Lower lobe of right lung (tissue), 2 donors: ENCODE results near the gene HAGHL. TPM values are rescaled to one million over a fixed set of nuclear protein-coding genes. Genes with fewer than 3 reads are reported as not detected.
"Not testable (repeated sequence)": the region's sequence is repeated elsewhere in the genome, so short reads cannot be mapped to it uniquely, and the experiment has no call there.

Source experiments
- ATAC-seq, 2 donors: fragments of 200-7000 bp; cut with Tn5 transposase; one replicate each; pipeline ENCODE4 v1.9.1; 2020 to 2022; ENCODE audit warnings: mild to moderate bottlenecking in 2 of 2, moderate library complexity in 2 of 2
- DNase-seq: peaks from one replicate; pipeline ENCODE4 v3.0.0-alpha.2; 2020
- H3K27ac ChIP-seq: fragments of 200-600 bp; one replicate; pipeline ENCODE4 v1.8.0; 2022
- H3K27me3 ChIP-seq: fragments of 200-600 bp; one replicate; pipeline ENCODE4 v1.8.0; 2022; ENCODE audit warnings: low read depth
- H3K36me3 ChIP-seq: fragments of 200-600 bp; one replicate; pipeline ENCODE4 v1.8.0; 2022; ENCODE audit warnings: mild to moderate bottlenecking
- H3K4me1 ChIP-seq: fragments of 200-600 bp; one replicate; pipeline ENCODE4 v1.8.0; 2022
- H3K4me3 ChIP-seq: fragments of 200-600 bp; one replicate; pipeline ENCODE4 v1.8.0; 2022; ENCODE audit warnings: mild to moderate bottlenecking
- H3K9me3 ChIP-seq: fragments of 200-600 bp; one replicate; pipeline ENCODE4 v1.8.0; 2022
- CTCF ChIP-seq: fragments of 200-600 bp; IDR thresholded peaks from one replicate; pipeline ENCODE4 v1.8.0; 2022; ENCODE audit warnings: antibody characterized with exemption, mild to moderate bottlenecking
- intact Hi-C: fragments of 100-400 bp; cut with DNase I; formaldehyde crosslinking; loops from one replicate; pipeline ENCODE4 v1.11.0; 2022
- total RNA-seq: library from RNA; stranded (reverse); fragmentation: NEBNext Ultra II Directional; extraction: Animal tissue kit (Norgen Biotek cat#: 25700); gene quantifications from one replicate; pipeline ENCODE4 v1.2.1, GENCODE V29; 2021
- donor health status: DM: no; HTN: yes; CAD: no; lungs with severe emphysema.

HAGHL gene
- total RNA-seq, 1 donor from 2014 or later = 15.6 TPM

- ATAC-seq = no peak
- no peak overlapping the region for H3K27ac ChIP-seq
- no peak overlapping the region for H3K4me3 ChIP-seq
- H3K36me3 ChIP-seq = no peaks in the 10 kb centered on the region
- intact Hi-C loops = no loop called here
- H3K27me3 ChIP-seq = peaks cover 8% of the 10 kb centered on the region
- H3K4me1 ChIP-seq = no peaks in the 10 kb centered on the region
- no peaks in the 10 kb centered on the region for H3K9me3 ChIP-seq
- TF ChIP-seq CTCF = no peak
- DNase-seq = no peak
Observed at GRCh38 chr16:769934-770333, 43.0 kb downstream of the HAGHL start.

GRCh38 chr16:770411-770810 lies 43.5 kb downstream of the HAGHL start:
- Histone ChIP-seq H3K27ac (no peak overlapping the region), H3K4me3 (no peak overlapping the region), H3K4me1 (no peaks in the 10 kb centered on the region), H3K36me3 (no peaks in the 10 kb centered on the region), H3K27me3 (peaks cover 8% of the 10 kb centered on the region), H3K9me3 (no peaks in the 10 kb centered on the region)
- DNase-seq (no peak), ATAC-seq (no peak)
- TF ChIP-seq CTCF = no peak
- intact Hi-C loops = no loop called here

GRCh38 chr16:772959-773358 lies 46.1 kb downstream of the HAGHL start:
- H3K9me3 ChIP-seq = no peaks in the 10 kb centered on the region
- H3K4me3 ChIP-seq = no peak overlapping the region
- ATAC-seq (peak in 1 of 2 donors; percentile 20), DNase-seq (no peak)
- intact Hi-C loops = no loop called here
- H3K4me1 ChIP-seq = no peaks in the 10 kb centered on the region
- no peak overlapping the region for H3K27ac ChIP-seq
- no peaks in the 10 kb centered on the region for H3K36me3 ChIP-seq
- no peak for TF ChIP-seq CTCF
- peaks cover 15% of the 10 kb centered on the region for H3K27me3 ChIP-seq

- H3K4me3 ChIP-seq = no peak overlapping the region
- no peaks in the 10 kb centered on the region for H3K4me1 ChIP-seq
- H3K9me3 ChIP-seq = no peaks in the 10 kb centered on the region
- H3K36me3 ChIP-seq = no peaks in the 10 kb centered on the region
- intact Hi-C loops = no loop called here
- no peak overlapping the region for H3K27ac ChIP-seq
- no peak for TF ChIP-seq CTCF
- H3K27me3 ChIP-seq = peaks cover 28% of the 10 kb centered on the region
- ATAC-seq = peak in 1 of 2 donors; percentile 15
- no peak for DNase-seq
Observed at GRCh38 chr16:774086-775001, 47.4 kb downstream of the HAGHL start.

- Histone ChIP-seq H3K27ac (no peak overlapping the region), H3K4me3 (no peak overlapping the region), H3K36me3 (no peaks in the 10 kb centered on the region), H3K27me3 (peaks cover 37% of the 10 kb centered on the region), H3K4me1 (no peaks in the 10 kb centered on the region), H3K9me3 (no peaks in the 10 kb centered on the region)
- intact Hi-C loops = no loop called here
- TF ChIP-seq CTCF = no peak
- no peak for DNase-seq
- peak in 1 of 2 donors; percentile 16 for ATAC-seq
Observed at GRCh38 chr16:775236-775796, 48.4 kb downstream of the HAGHL start.

GRCh38 chr16:776298-776697 lies 49.4 kb downstream of the HAGHL start:
- intact Hi-C loops, H3K27ac ChIP-seq, H3K4me3 ChIP-seq, H3K4me1 ChIP-seq, H3K9me3 ChIP-seq, H3K36me3 ChIP-seq, ATAC-seq, DNase-seq: not testable (repeated sequence)
- H3K27me3 ChIP-seq = peaks cover 40% of the 10 kb centered on the region
